K562 (cell line): ENCODE measurements around the gene NADSYN1.

Experiments used
- CTCF ChIP-seq, 3 experiments: IDR thresholded peaks in 2 of 3; conservative IDR thresholded peaks in 1 of 3; 2 replicates each; pipeline ENCODE4 v1.5.1; 2011 to 2012; ENCODE audit warnings: low read length in 3 of 3, mild to moderate bottlenecking in 3 of 3, control low read depth in 2 of 3, improper control_type of control experiment in 1 of 3, inconsistent platforms in 1 of 3, low read depth in 1 of 3, mixed read lengths in 1 of 3, moderate library complexity in 1 of 3; ENCODE audit not compliant: insufficient read depth in 2 of 3
- ETS1 ChIP-seq: conservative IDR thresholded peaks from 2 replicates; pipeline ENCODE4 v1.6.1; 2011; ENCODE audit warnings: low read depth, mild to moderate bottlenecking, low read length; ENCODE audit not compliant: control insufficient read depth
- ZNF274 ChIP-seq: IDR thresholded peaks from 2 replicates; pipeline ENCODE4 v1.6.1; 2011; ENCODE audit warnings: low read depth, mild to moderate bottlenecking, low read length, moderate library complexity, borderline replicate concordance
- ZNF318 ChIP-seq, 2 experiments: fragments of 450-650 bp; IDR thresholded peaks; 2 replicates each; pipeline ENCODE4 v1.6.1; 2016; ENCODE audit warnings: mild to moderate bottlenecking in 2 of 2, borderline replicate concordance in 1 of 2, low read depth in 1 of 2, moderate library complexity in 1 of 2

GRCh38 chr11:71404209-71404608 is 48.8 kb upstream of the NADSYN1 start:
- TF ChIP-seq ZNF274 (no peak), ETS1 (no peak), CTCF (IDR thresholded peaks at IDR 0.05 in 2 of 3, conservative IDR thresholded peaks at IDR 0.05 in 1 of 3; ENCODE audit: insufficient read depth in 2 of 3, low read depth in 1 of 3, low read length in 3 of 3) (no peak), ZNF318 (IDR thresholded peaks at IDR 0.05; ENCODE audit: borderline replicate concordance in 1 of 2, low read depth in 1 of 2) (no peak)
